ENCODE measurements around the gene POLL. TPM values are rescaled to one million over a fixed set of nuclear protein-coding genes. Genes with fewer than 3 reads are reported as not detected.

POLL gene
- total RNA-seq, 1 experiment from 2014 or later = 35.5 TPM

DNA sequence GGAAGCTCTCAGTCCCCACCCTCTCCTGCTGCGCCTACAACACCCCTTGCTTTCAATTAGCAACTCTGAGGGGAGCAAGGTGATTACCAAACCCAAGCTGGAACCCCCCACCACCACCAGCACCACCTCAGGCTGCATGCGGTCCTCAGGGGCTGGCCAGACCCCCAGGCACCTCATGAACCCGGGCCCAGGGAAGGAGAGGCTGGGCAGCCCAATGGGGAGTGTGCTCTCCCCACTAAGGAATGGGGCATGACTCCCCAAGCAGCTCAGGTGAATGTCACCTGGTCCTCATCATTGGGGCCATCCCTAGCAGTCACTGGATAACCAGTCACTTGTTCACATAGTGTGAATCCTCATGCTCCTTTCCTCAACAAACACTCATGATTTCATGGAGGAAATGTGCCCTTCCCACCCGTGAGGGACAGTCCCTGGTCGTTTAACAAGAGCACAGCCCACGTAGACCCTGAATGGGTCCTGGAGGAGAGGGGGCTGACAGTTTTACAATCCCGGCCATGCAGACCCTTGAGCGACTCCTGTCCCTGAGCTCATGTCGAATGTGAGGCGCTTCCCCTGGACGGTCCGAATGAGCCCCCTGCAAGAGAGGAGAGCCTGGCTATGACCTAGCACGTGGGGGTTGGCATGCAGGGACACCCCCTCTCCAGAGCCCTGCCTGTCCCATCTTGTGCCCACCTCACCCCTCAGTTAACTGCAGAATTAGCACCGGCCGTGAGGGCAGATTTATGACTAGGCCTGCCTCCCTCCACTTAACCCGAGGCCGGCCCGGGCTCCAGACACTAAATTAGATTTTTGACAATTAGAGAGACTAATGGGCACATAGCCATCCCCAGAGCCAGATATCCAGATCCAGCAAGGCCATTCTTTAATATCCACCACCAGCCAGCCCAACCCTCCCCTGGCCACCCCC, 29.1 kb downstream of the POLL start:
- Mint-ChIP-seq H3K4me3 (ENCODE audit: unreplicated experiment) (no peak overlapping the region), H3K4me1 (ENCODE audit: low read depth, unreplicated experiment) (no peaks in the 10 kb centered on the region), H3K27ac (ENCODE audit: unreplicated experiment) (no peak overlapping the region), H3K9me3 (ENCODE audit: unreplicated experiment) (no peaks in the 10 kb centered on the region), H3K36me3 (ENCODE audit: insufficient read depth, unreplicated experiment) (peaks cover 16% of the 10 kb centered on the region), H3K27me3 (ENCODE audit: insufficient read depth, unreplicated experiment) (no peaks in the 10 kb centered on the region)
- Histone ChIP-seq H3K27me3 (replicated peaks; ENCODE audit: control insufficient read depth, insufficient read depth, low read length) (no peaks in the 10 kb centered on the region), H3K4me1 (no peaks in the 10 kb centered on the region), H3K4me3 (ENCODE audit: low read depth, low read length) (no peak overlapping the region), H3K36me3 (ENCODE audit: control insufficient read depth, insufficient read depth, low read length) (no peaks in the 10 kb centered on the region), H3K9me3 (no peaks in the 10 kb centered on the region)
- TF ChIP-seq, protein P1, sequence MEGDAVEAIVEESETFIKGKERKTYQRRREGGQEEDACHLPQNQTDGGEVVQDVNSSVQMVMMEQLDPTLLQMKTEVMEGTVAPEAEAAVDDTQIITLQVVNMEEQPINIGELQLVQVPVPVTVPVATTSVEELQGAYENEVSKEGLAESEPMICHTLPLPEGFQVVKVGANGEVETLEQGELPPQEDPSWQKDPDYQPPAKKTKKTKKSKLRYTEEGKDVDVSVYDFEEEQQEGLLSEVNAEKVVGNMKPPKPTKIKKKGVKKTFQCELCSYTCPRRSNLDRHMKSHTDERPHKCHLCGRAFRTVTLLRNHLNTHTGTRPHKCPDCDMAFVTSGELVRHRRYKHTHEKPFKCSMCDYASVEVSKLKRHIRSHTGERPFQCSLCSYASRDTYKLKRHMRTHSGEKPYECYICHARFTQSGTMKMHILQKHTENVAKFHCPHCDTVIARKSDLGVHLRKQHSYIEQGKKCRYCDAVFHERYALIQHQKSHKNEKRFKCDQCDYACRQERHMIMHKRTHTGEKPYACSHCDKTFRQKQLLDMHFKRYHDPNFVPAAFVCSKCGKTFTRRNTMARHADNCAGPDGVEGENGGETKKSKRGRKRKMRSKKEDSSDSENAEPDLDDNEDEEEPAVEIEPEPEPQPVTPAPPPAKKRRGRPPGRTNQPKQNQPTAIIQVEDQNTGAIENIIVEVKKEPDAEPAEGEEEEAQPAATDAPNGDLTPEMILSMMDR (IDR thresholded peaks at IDR 0.05; ENCODE audit: insufficient read depth in 1 of 2, low read depth in 1 of 2, low read length in 1 of 2, severe bottlenecking in 1 of 2, unreplicated experiment in 1 of 2) = no peak
- ChIA-PET POLR2A (no interaction called here), CTCF (no interaction called here)
- no TSS peak for BruUV-seq (replicated peaks)
- intact Hi-C loops (cut with micrococcal nuclease; ENCODE audit: unreplicated experiment) = no loop called here
- DNase-seq = no peak

DNA sequence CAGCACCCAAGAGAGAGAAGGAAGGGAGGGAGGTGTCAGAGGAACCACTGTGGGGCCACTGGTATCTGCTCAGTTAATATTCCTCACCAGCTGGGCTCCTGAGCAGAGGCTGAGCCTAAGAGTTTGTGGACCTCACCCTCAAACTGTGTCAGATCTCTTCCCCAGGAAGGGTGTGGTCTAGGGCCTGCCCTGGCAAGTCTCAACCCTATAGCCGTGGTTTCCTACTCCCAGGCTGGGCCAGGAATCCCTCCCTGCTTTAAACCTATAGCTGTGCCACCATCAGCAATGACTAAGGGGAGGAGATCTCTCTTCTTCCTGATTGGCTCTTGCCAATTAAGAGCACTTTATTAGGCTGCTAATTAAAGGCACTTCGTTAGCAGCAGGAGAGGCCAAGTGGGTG, 29.9 kb downstream of the POLL start:
- Mint-ChIP-seq H3K4me1 (ENCODE audit: low read depth, unreplicated experiment) (no peaks in the 10 kb centered on the region), H3K36me3 (ENCODE audit: insufficient read depth, unreplicated experiment) (peaks cover 16% of the 10 kb centered on the region), H3K4me3 (ENCODE audit: unreplicated experiment) (no peak overlapping the region), H3K27me3 (ENCODE audit: insufficient read depth, unreplicated experiment) (no peaks in the 10 kb centered on the region), H3K27ac (ENCODE audit: unreplicated experiment) (no peak overlapping the region), H3K9me3 (ENCODE audit: unreplicated experiment) (no peaks in the 10 kb centered on the region)
- Histone ChIP-seq H3K4me1 (no peaks in the 10 kb centered on the region), H3K36me3 (ENCODE audit: control insufficient read depth, insufficient read depth, low read length) (no peaks in the 10 kb centered on the region), H3K27me3 (replicated peaks; ENCODE audit: control insufficient read depth, insufficient read depth, low read length) (no peaks in the 10 kb centered on the region), H3K4me3 (ENCODE audit: low read depth, low read length) (no peak overlapping the region), H3K9me3 (no peaks in the 10 kb centered on the region)
- intact Hi-C loops (cut with micrococcal nuclease; ENCODE audit: unreplicated experiment) = no loop called here
- POLR2A ChIA-PET = no interaction called here
- DNase-seq = no peak
- TF ChIP-seq, protein P1 (IDR thresholded peaks at IDR 0.05; ENCODE audit: insufficient read depth in 1 of 2, low read depth in 1 of 2, low read length in 1 of 2, severe bottlenecking in 1 of 2, unreplicated experiment in 1 of 2) = no peak
- no TSS peak for BruUV-seq (replicated peaks)
- CTCF ChIA-PET = no interaction called here

DNA sequence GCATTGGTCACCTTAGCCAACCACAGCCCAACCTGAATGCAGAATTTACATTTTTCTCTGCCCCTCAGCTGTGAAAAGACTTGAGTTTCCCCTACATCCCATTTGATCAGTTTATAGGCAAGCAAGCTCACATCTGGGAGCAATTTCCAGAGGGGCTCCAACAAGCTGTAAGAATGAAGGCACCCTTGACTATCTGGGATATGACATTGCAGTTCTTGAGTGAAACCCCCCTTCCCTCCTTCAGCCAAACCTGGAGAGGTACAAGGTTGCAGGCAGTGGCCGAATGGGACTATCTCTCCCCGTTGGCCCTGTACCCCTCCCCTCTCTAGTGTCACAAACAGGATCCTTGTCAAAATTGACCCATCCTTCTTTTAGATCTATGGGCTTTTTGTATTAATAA, 30.5 kb downstream of the POLL start:
- Histone ChIP-seq H3K27me3 (replicated peaks; ENCODE audit: control insufficient read depth, insufficient read depth, low read length) (no peaks in the 10 kb centered on the region), H3K36me3 (ENCODE audit: control insufficient read depth, insufficient read depth, low read length) (no peaks in the 10 kb centered on the region), H3K4me3 (ENCODE audit: low read depth, low read length) (no peak overlapping the region), H3K9me3 (no peaks in the 10 kb centered on the region), H3K4me1 (no peaks in the 10 kb centered on the region)
- Mint-ChIP-seq H3K9me3 (ENCODE audit: unreplicated experiment) (no peaks in the 10 kb centered on the region), H3K27me3 (ENCODE audit: insufficient read depth, unreplicated experiment) (no peaks in the 10 kb centered on the region), H3K4me3 (ENCODE audit: unreplicated experiment) (no peak overlapping the region), H3K4me1 (ENCODE audit: low read depth, unreplicated experiment) (no peaks in the 10 kb centered on the region), H3K27ac (ENCODE audit: unreplicated experiment) (no peak overlapping the region), H3K36me3 (ENCODE audit: insufficient read depth, unreplicated experiment) (peaks cover 16% of the 10 kb centered on the region)
- intact Hi-C loops (cut with micrococcal nuclease; ENCODE audit: unreplicated experiment) = no loop called here
- TF ChIP-seq, protein P1 (IDR thresholded peaks at IDR 0.05; ENCODE audit: insufficient read depth in 1 of 2, low read depth in 1 of 2, low read length in 1 of 2, severe bottlenecking in 1 of 2, unreplicated experiment in 1 of 2) = no peak
- POLR2A ChIA-PET = no interaction called here
- CTCF ChIA-PET = interaction anchor here (1.5 kb wide), 1 partner anchor 343 kb away, joined by 5 read pairs; no protein-coding TSS in a partner anchor
- BruUV-seq (replicated peaks) = no TSS peak
- DNase-seq = no peak
